K562 (cell line): Measurements from ENCODE around the gene MEIS2. TPM values are rescaled to one million over a fixed set of nuclear protein-coding genes. Genes with fewer than 3 reads are reported as not detected.

Experiments used
- ATAC-seq: fragments of 200-7000 bp; cut with Tn5 transposase; 3 replicates; pipeline ENCODE4 v1.9.1; 2020; ENCODE audit warnings: moderate library complexity
- BruUV-seq: library from RNA; stranded (reverse); fragments of 400-500 nt; replicated peaks from 2 replicates; lab custom pipeline; 2021; lab: Mats Ljungman, UMichigan
- CTCF ChIA-PET: fragments of 300-600 bp; formaldehyde crosslinking; extraction: SDS; loops from one replicate; lab custom pipeline; 2021; ENCODE audit warnings: low intra/inter-chr PET ratio; lab: Yijun Ruan, JAX
- POLR2A ChIA-PET: fragments of 300-600, 350-650 bp; sonication (Branson Sonifier 250); formaldehyde crosslinking; extraction: SDS; loops from one replicate; lab custom pipeline; 2021; ENCODE audit warnings: antibody characterized with exemption, inconsistent platforms; lab: Yijun Ruan, JAX
- DNase-seq, 4 experiments: peaks; one replicate each; pipeline versions ENCODE4 v3.0.0 to v3.0.0-alpha.2; 2011 to 2018; ENCODE audit warnings: low spot score in 3 of 4, mixed read lengths in 3 of 4; ENCODE audit errors: extremely low read depth in 1 of 4
- FAIRE-seq: peaks from 2 replicates; lab custom pipeline; 2011; peaks lifted over from hg19 to GRCh38; lab: Jason Lieb, UNC
- H2AFZ ChIP-seq: 2 replicates; pipeline ENCODE4 v1.6.0; 2011; ENCODE audit warnings: low read depth, low read length, control low read depth, inconsistent platforms
- H3K27ac ChIP-seq: fragments of 200-600 bp; 3 replicates; pipeline ENCODE4 v1.8.0; 2011; ENCODE audit warnings: low read depth, mild to moderate bottlenecking, control low read depth, inconsistent platforms, low read length, moderate library complexity, mixed read lengths; ENCODE audit errors: extremely low read depth
- H3K27me3 ChIP-seq, 2 experiments: fragments of 300-600 bp in 1 of 2; 2 replicates in 1 of 2; 3 replicates in 1 of 2; pipeline versions ENCODE4 v1.6.0 to v1.8.0; 2011; ENCODE audit warnings: inconsistent platforms in 2 of 2, low read length in 2 of 2, mild to moderate bottlenecking in 1 of 2, mixed read lengths in 1 of 2, moderate library complexity in 1 of 2; ENCODE audit not compliant: control insufficient read depth in 2 of 2, insufficient read depth in 2 of 2
- H3K36me3 ChIP-seq: fragments of 300-600 bp; 3 replicates; pipeline ENCODE4 v1.8.0; 2011; ENCODE audit warnings: mild to moderate bottlenecking, low read length, inconsistent platforms; ENCODE audit not compliant: control insufficient read depth, insufficient read depth
- H3K4me1 ChIP-seq, 2 experiments: fragments of 200-600 bp in 1 of 2; replicated peaks in 1 of 2; 2 replicates in 1 of 2; 3 replicates in 1 of 2; pipeline versions ENCODE4 v1.5.1 to v1.8.0; 2011; ENCODE audit warnings: inconsistent platforms in 2 of 2, low read length in 2 of 2, mild to moderate bottlenecking in 1 of 2, mixed read lengths in 1 of 2, moderate library complexity in 1 of 2; ENCODE audit not compliant: control insufficient read depth in 2 of 2, insufficient read depth in 2 of 2
- H3K4me2 ChIP-seq: 2 replicates; pipeline ENCODE4 v1.6.1; 2011; ENCODE audit warnings: low read length, control low read depth, inconsistent platforms, mixed read lengths; ENCODE audit not compliant: insufficient read depth
- H3K4me3 ChIP-seq: fragments of 200-600 bp; sonication (generic), shearing (Covaris generic); 2 replicates; pipeline ENCODE4 v1.5.1; 2016; ENCODE audit warnings: control low read depth, inconsistent platforms
- H3K79me2 ChIP-seq: fragments of 200-600 bp; 3 replicates; pipeline ENCODE4 v1.8.0; 2011; ENCODE audit warnings: low read length, inconsistent platforms; ENCODE audit not compliant: control insufficient read depth, insufficient read depth
- H3K9ac ChIP-seq, 2 experiments: 2 replicates each; pipeline versions ENCODE4 v1.6.0 to v1.6.1; 2011; ENCODE audit warnings: low read depth in 2 of 2, low read length in 2 of 2, control low read depth in 1 of 2, inconsistent platforms in 1 of 2, mild to moderate bottlenecking in 1 of 2, mixed read lengths in 1 of 2; ENCODE audit not compliant: insufficient read depth in 1 of 2
- H3K9me1 ChIP-seq: one replicate; pipeline ENCODE4 v1.6.0; 2011; ENCODE audit warnings: inconsistent platforms, mild to moderate bottlenecking, low read length, moderate library complexity; ENCODE audit not compliant: control insufficient read depth, insufficient read depth
- H3K9me3 ChIP-seq: replicated peaks from 2 replicates; pipeline ENCODE4 v1.5.1; 2011; ENCODE audit warnings: low read depth, low read length, inconsistent platforms; ENCODE audit not compliant: control insufficient read depth, insufficient read depth
- H4K20me1 ChIP-seq: replicated peaks from 2 replicates; pipeline ENCODE4 v1.6.1; 2011; ENCODE audit warnings: low read length, inconsistent platforms, mixed read lengths; ENCODE audit not compliant: control insufficient read depth, insufficient read depth
- BDP1 ChIP-seq: IDR thresholded peaks from 3 replicates; pipeline ENCODE4 v1.6.1; 2011; ENCODE audit not compliant: insufficient read length, insufficient read depth
- CTBP1 ChIP-seq: fragments of 450-650 bp; IDR thresholded peaks from 2 replicates; pipeline ENCODE4 v1.6.1; 2016; ENCODE audit warnings: borderline replicate concordance
- DMBX1 ChIP-seq: fragments of 250-450 bp; sonication (Bioruptor Pico); IDR thresholded peaks from 2 replicates; pipeline ENCODE4 v1.8.0; 2022; ENCODE audit warnings: inconsistent platforms, mild to moderate bottlenecking, moderate library complexity, borderline replicate concordance
- FOXM1 ChIP-seq, 2 experiments: fragments of 450-650 bp in 1 of 2; sonication (generic) in 1 of 2; formaldehyde crosslinking in 1 of 2; IDR thresholded peaks; 2 replicates each; pipeline versions ENCODE4 v1.6.1 to v1.9.0; 2017 to 2022; ENCODE audit warnings: low read depth in 2 of 2, mild to moderate bottlenecking in 2 of 2, missing genetic modification reagents in 1 of 2, moderate library complexity in 1 of 2
- GABPA ChIP-seq: fragments of 200-800 bp; sonication (Bioruptor generic); conservative IDR thresholded peaks from 2 replicates; pipeline ENCODE4 v1.6.1; 2016; ENCODE audit warnings: low read depth, missing genetic modification characterization, missing compliant biosample characterization
- HMGN3 ChIP-seq: IDR thresholded peaks from 2 replicates; pipeline ENCODE4 v1.6.1; 2011; ENCODE audit warnings: borderline replicate concordance, low read depth, mild to moderate bottlenecking, mixed read lengths, low read length; ENCODE audit not compliant: insufficient read length; ENCODE audit errors: extremely low read depth
- HNRNPK ChIP-seq: fragments of 200-400 bp; formaldehyde crosslinking; IDR thresholded peaks from one replicate; pipeline ENCODE4 v1.6.1; 2018; ENCODE audit warnings: mild to moderate bottlenecking, low read depth, low read length; ENCODE audit not compliant: poor library complexity, severe bottlenecking
- KDM5B ChIP-seq: fragments of 200-600 bp; sonication (generic); IDR thresholded peaks from 2 replicates; pipeline ENCODE4 v1.6.1; 2012; ENCODE audit warnings: low read depth, mild to moderate bottlenecking, moderate library complexity, low read length, control low read depth, inconsistent platforms; ENCODE audit not compliant: insufficient replicate concordance
- KLF1 ChIP-seq: fragments of 450-650 bp; IDR thresholded peaks from 2 replicates; pipeline ENCODE4 v1.6.1; 2016; ENCODE audit warnings: missing genetic modification characterization, missing compliant biosample characterization
- MAFG ChIP-seq: fragments of 450-650 bp; conservative IDR thresholded peaks from 2 replicates; pipeline ENCODE4 v1.6.1; 2016; ENCODE audit warnings: missing genetic modification characterization, missing compliant biosample characterization
- MTF1 ChIP-seq: fragments of 250-450 bp; sonication (Bioruptor Pico); IDR thresholded peaks from 2 replicates; pipeline ENCODE4 v1.9.0; 2021; ENCODE audit warnings: moderate library complexity, mild to moderate bottlenecking, inconsistent platforms, borderline replicate concordance
- PCBP2 ChIP-seq: fragments of 200-400 bp; formaldehyde crosslinking; IDR thresholded peaks from 2 replicates; pipeline ENCODE4 v1.6.1; 2018; ENCODE audit warnings: low read length, low read depth, mild to moderate bottlenecking, moderate library complexity; ENCODE audit not compliant: poor library complexity, severe bottlenecking
- PHF21A ChIP-seq: fragments of 450-650 bp; IDR thresholded peaks from 2 replicates; pipeline ENCODE4 v1.6.1; 2017; ENCODE audit warnings: low read depth, borderline replicate concordance
- PHF8 ChIP-seq: fragments of 200-600 bp; sonication (generic); IDR thresholded peaks from 2 replicates; pipeline ENCODE4 v1.6.1; 2012; ENCODE audit warnings: mixed run types, mild to moderate bottlenecking, inconsistent platforms, low read length, moderate library complexity, borderline replicate concordance
- RCOR1 ChIP-seq, 2 experiments: IDR thresholded peaks; 2 replicates each; pipeline ENCODE4 v1.6.1; 2012; ENCODE audit warnings: low read depth in 2 of 2, low read length in 2 of 2, borderline replicate concordance in 1 of 2, improper control_type of control experiment in 1 of 2
- ZNF143 ChIP-seq: sonication (generic); formaldehyde crosslinking; IDR thresholded peaks from 2 replicates; pipeline ENCODE4 v1.9.0; 2022; ENCODE audit warnings: mild to moderate bottlenecking, missing genetic modification reagents
- in situ Hi-C: fragments of 300-500 bp; cut with MboI; formaldehyde crosslinking; loops from 4 replicates; pipeline ENCODE4 v1.15.0; 2018; ENCODE audit warnings: inconsistent platforms, mixed read lengths
- intact Hi-C: fragments of 100-400 bp; cut with micrococcal nuclease; formaldehyde crosslinking; loops from 2 replicates; pipeline ENCODE4 v1.14.2; 2022
- polyA plus RNA-seq, 8 experiments: library from polyadenylated mRNA; depleted of rRNA in 4 of 8; stranded (reverse) in 5 of 8; unstranded in 3 of 8; fragments of >200 nt; fragmentation: Nextera tagmentation in 2 of 8; fragmentation: Illumina TruSeq in 1 of 8; extraction: Ambion mirVana in 2 of 8; extraction: Trizol in 1 of 8; gene quantifications; 2 replicates each; pipeline versions ENCODE4 v1.2.1 to v1.2.3, GENCODE V29; 2011 to 2014; ENCODE audit warnings: inconsistent platforms in 1 of 8, missing spikeins in 1 of 8
- total RNA-seq, 7 experiments: library from RNA; depleted of rRNA in 6 of 7; stranded (reverse); fragments of >200 nt in 6 of 7; fragmentation: Illumina TruSeq in 2 of 7; extraction: Trizol in 2 of 7; gene quantifications; 2 replicates each; pipeline versions ENCODE4 v1.2.1 to v1.2.3, GENCODE V29; 2011 to 2021; ENCODE audit warnings: low replicate concordance in 1 of 7
- TF ChIP-seq, protein P1 (sequence below): fragments of 450-650 bp; IDR thresholded peaks from 2 replicates; pipeline ENCODE4 v1.6.1; 2017; ENCODE audit warnings: mild to moderate bottlenecking, moderate library complexity

MEIS2 gene
- total and polyA plus RNA-seq, 9 of the 15 experiments (the other 6 are each of a cell fraction or from before 2014, with no cell fraction given) = 7.5 to 64.2 (median 22.3) TPM

DNA sequence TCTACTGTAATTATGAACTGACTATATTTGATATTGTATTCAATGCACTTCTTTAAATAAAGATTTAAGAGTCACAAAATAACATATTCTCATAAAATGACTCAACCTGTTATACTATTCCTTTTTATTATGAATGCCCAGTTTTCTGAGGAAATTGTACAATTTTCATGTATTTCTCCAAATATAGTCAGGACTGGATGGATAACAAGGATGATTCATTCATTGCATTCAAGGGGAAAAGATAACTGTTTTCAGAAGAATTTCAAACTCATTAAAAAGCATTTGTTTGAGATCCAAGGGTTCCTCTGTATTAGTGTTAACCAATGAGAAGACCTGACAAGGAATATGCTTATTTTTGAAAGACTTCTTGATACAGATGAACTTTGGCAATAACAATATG lies 163.7 kb downstream of the MEIS2 start:
- no peak for ATAC-seq
- H3K4me3 ChIP-seq = no peak overlapping the region
- H3K4me2 ChIP-seq = no peak overlapping the region
- no peak for FAIRE-seq
- ChIA-PET CTCF (no interaction called here), POLR2A (interaction anchor here (0.8 kb wide), 1 partner anchor 15 kb away, joined by 3 read pairs; no protein-coding TSS in a partner anchor)
- peaks cover 13% of the 10 kb centered on the region; the same call in 1 of the 3 replicates for H3K36me3 ChIP-seq
- no peaks in the 10 kb centered on the region for H4K20me1 ChIP-seq
- H3K27me3 ChIP-seq = no peaks in the 10 kb centered on the region
- no peaks in the 10 kb centered on the region for H3K9me1 ChIP-seq
- no peaks in the 10 kb centered on the region for H3K79me2 ChIP-seq
- H3K9ac ChIP-seq = no peak overlapping the region
- TF ChIP-seq MTF1 (CRISPR knock-in tag) (no peak), PHF21A (no peak), BDP1 (no peak), ZNF143 (CRISPR knock-in tag) (no peak), KDM5B (no peak), GABPA (tag) (no peak), KLF1 (tag) (no peak), HNRNPK (no peak), PCBP2 (no peak), PHF8 (no peak), RCOR1 (IDR thresholded peaks at IDR 0.05; ENCODE audit: borderline replicate concordance in 1 of 2, low read depth in 2 of 2, low read length in 2 of 2) (no peak), FOXM1 (IDR thresholded peaks at IDR 0.05; ENCODE audit: low read depth) (no peak), FOXM1 (CRISPR knock-in tag; IDR thresholded peaks at IDR 0.05; ENCODE audit: low read depth) (no peak), HMGN3 (no peak), CTBP1 (no peak), MAFG (tag) (no peak), DMBX1 (no peak)
- TF ChIP-seq, protein P1, sequence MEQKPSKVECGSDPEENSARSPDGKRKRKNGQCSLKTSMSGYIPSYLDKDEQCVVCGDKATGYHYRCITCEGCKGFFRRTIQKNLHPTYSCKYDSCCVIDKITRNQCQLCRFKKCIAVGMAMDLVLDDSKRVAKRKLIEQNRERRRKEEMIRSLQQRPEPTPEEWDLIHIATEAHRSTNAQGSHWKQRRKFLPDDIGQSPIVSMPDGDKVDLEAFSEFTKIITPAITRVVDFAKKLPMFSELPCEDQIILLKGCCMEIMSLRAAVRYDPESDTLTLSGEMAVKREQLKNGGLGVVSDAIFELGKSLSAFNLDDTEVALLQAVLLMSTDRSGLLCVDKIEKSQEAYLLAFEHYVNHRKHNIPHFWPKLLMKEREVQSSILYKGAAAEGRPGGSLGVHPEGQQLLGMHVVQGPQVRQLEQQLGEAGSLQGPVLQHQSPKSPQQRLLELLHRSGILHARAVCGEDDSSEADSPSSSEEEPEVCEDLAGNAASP = no peak
- no peak for DNase-seq
- intact Hi-C loops = no loop called here
- no TSS peak for BruUV-seq
- H2AFZ ChIP-seq = no peak overlapping the region
- no peaks in the 10 kb centered on the region for H3K9me3 ChIP-seq
- in situ Hi-C loops = no loop called here
- H3K4me1 ChIP-seq = no peaks in the 10 kb centered on the region; a peak in 3 of 5 replicates
- no peak overlapping the region for H3K27ac ChIP-seq
